Epithelial cell of proximal tubule (primary cell): Measurements from ENCODE around the gene GRXCR1. TPM values are rescaled to one million over a fixed set of nuclear protein-coding genes. Genes with fewer than 3 reads are reported as not detected.

Experiments used
- DNase-seq: peaks from one replicate; pipeline ENCODE4 v3.0.0-alpha.2; 2011; ENCODE audit warnings: low read depth
- H3K4me3 ChIP-seq: 2 replicates; pipeline ENCODE4 v1.5.1; 2011; ENCODE audit warnings: low read depth, mild to moderate bottlenecking, low read length
- CTCF ChIP-seq: conservative IDR thresholded peaks from 2 replicates; pipeline ENCODE4 v1.5.1; 2012; ENCODE audit warnings: low read depth, mild to moderate bottlenecking, low read length
- total RNA-seq: library from RNA; depleted of rRNA; stranded (reverse); fragments of >200 nt; gene quantifications from 2 replicates; pipeline ENCODE4 v1.2.3, GENCODE V29; 2015

GRXCR1 gene
- total RNA-seq, 1 donor from 2014 or later = not detected

- no peak for TF ChIP-seq CTCF
- DNase-seq = no peak
- peak overlapping the region; percentile 42 for H3K4me3 ChIP-seq
These were observed 13.8 kb downstream of the GRXCR1 start for GRCh38 chr4:42906341-42906740.

GRCh38 chr4:42906891-42907759 lies 14.6 kb downstream of the GRXCR1 start:
- peak overlapping the region; percentile 42 for H3K4me3 ChIP-seq
- peak; percentile 69 for DNase-seq
- no peak for TF ChIP-seq CTCF

GRCh38 chr4:42910459-42910858 lies 17.9 kb downstream of the GRXCR1 start:
- TF ChIP-seq CTCF = no peak
- no peak for DNase-seq
- H3K4me3 ChIP-seq = no peak overlapping the region

DNA sequence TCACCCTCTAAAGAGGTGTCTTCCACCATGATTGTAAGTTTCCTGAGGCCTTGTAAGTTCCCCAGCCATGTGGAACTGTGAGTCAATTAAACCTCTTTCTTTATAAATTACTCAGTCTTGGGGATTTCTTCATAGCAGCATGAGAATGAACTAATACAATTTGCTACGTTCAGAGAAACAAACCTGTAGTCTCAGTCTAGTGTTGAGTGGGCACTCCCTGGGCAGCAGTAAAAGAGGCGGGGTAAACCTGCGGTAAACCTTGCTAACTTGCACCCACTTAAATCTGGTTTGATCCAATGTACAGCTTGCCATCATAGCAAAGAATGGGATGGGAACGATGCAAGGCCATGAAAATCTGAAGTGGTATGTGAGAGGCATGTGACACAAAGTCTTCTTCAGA lies 22.4 kb downstream of the GRXCR1 start:
- H3K4me3 ChIP-seq = no peak overlapping the region
- DNase-seq = no peak
- TF ChIP-seq CTCF = no peak

GRCh38 chr4:42915484-42915883 lies 23.0 kb downstream of the GRXCR1 start:
- no peak overlapping the region for H3K4me3 ChIP-seq
- TF ChIP-seq CTCF = no peak
- no peak for DNase-seq

- no peak for TF ChIP-seq CTCF
- no peak for DNase-seq
- no peak overlapping the region for H3K4me3 ChIP-seq
These were observed 24.8 kb downstream of the GRXCR1 start for GRCh38 chr4:42917296-42917695.

- no peak for DNase-seq
- no peak overlapping the region for H3K4me3 ChIP-seq
- TF ChIP-seq CTCF = no peak
These were observed 30.9 kb downstream of the GRXCR1 start for GRCh38 chr4:42923431-42923830.
